ENCODE results near the gene RHOT1.
"Not testable (repeated sequence)": the region's sequence is repeated elsewhere in the genome, so short reads cannot be mapped to it uniquely, and the experiment has no call there.

- not testable (repeated sequence) for TF ChIP-seq POLR2A (IDR thresholded peaks at IDR 0.05; ENCODE audit: low read depth, low read length); CTCF (IDR thresholded peaks at IDR 0.05; ENCODE audit: extremely low read depth in 1 of 2, insufficient read depth in 1 of 2, low read depth in 1 of 2, low read length in 2 of 2); POLR2AphosphoS5 (IDR thresholded peaks at IDR 0.05; ENCODE audit: insufficient read depth, low read depth, low read length); MYC (IDR thresholded peaks at IDR 0.05; ENCODE audit: low read depth, low read length); EZH2 (IDR thresholded peaks at IDR 0.05; ENCODE audit: borderline replicate concordance, low read depth, low read length, severe bottlenecking); MAX (IDR thresholded peaks at IDR 0.05; ENCODE audit: insufficient read depth, insufficient read length); FOS (IDR thresholded peaks at IDR 0.05; ENCODE audit: borderline replicate concordance, insufficient read depth, low read length)
These were observed 26.8 kb upstream of the RHOT1 start for GRCh38 chr17:32115546-32115945.

All from endothelial cell of umbilical vein (primary cell).